RPMI7951 (cell line): ENCODE results near the gene SMG9. TPM values are rescaled to one million over a fixed set of nuclear protein-coding genes. Genes with fewer than 3 reads are reported as not detected.
"Not testable (repeated sequence)": the region's sequence is repeated elsewhere in the genome, so short reads cannot be mapped to it uniquely, and the experiment has no call there.

Experiments
- DNase-seq: peaks from one replicate; pipeline ENCODE4 v3.0.0-alpha.2; 2012; ENCODE audit warnings: low read depth
- total RNA-seq: library from RNA; depleted of rRNA; stranded (reverse); fragments of >200 nt; shearing (Covaris generic); gene quantifications from 2 replicates; pipeline ENCODE4 v1.2.3, GENCODE V29; 2014

Gene SMG9
- total RNA-seq, 1 experiment from 2014 or later, result 39.3 TPM

GRCh38 chr19:43780706-43781525 lies 26.2 kb upstream of the SMG9 start, which contains the start of gene KCNN4:
TSS of gene KCNN4 (minus strand) at chr19:43780973. CDS start at chr19:43780861, 112 bp downstream.
- DNase-seq, result peak; percentile 92

GRCh38 chr19:43779820-43780219 lies 25.1 kb upstream of the SMG9 start:
- peak; percentile 44 for DNase-seq

GRCh38 chr19:43779147-43779819 lies 24.5 kb upstream of the SMG9 start:
- DNase-seq, result no peak

- no peak for DNase-seq
These were observed 23.9 kb upstream of the SMG9 start for GRCh38 chr19:43778651-43779050.

GRCh38 chr19:43777163-43777695 lies 22.5 kb upstream of the SMG9 start:
- peak; percentile 88 for DNase-seq

GRCh38 chr19:43776286-43776685 lies 21.5 kb upstream of the SMG9 start:
- DNase-seq, result no peak

- DNase-seq, result no peak
These were observed 20.6 kb upstream of the SMG9 start for GRCh38 chr19:43775299-43775890.

GRCh38 chr19:43774940-43775258 lies 20.1 kb upstream of the SMG9 start:
- not testable (repeated sequence) for DNase-seq

- DNase-seq, result no peak
These were observed 19.6 kb upstream of the SMG9 start for GRCh38 chr19:43774103-43774939.

GRCh38 chr19:43773725-43774102 lies 19.0 kb upstream of the SMG9 start:
- DNase-seq, result no peak

- DNase-seq, result no peak
These were observed 14.5 kb upstream of the SMG9 start for GRCh38 chr19:43769256-43769655.

GRCh38 chr19:43768273-43769050 lies 13.7 kb upstream of the SMG9 start:
- no peak for DNase-seq

- no peak for DNase-seq
These were observed 13.1 kb upstream of the SMG9 start for GRCh38 chr19:43767818-43768217.

GRCh38 chr19:43767316-43767715 lies 12.6 kb upstream of the SMG9 start:
- DNase-seq, result peak; percentile 63

- no peak for DNase-seq
These were observed 11.9 kb upstream of the SMG9 start for GRCh38 chr19:43766755-43767043.

GRCh38 chr19:43765109-43765876 lies 10.5 kb upstream of the SMG9 start:
- DNase-seq, result peak; percentile 100

- DNase-seq, result not testable (repeated sequence)
These were observed 9.9 kb upstream of the SMG9 start for GRCh38 chr19:43764684-43765083.

- DNase-seq, result peak; percentile 69
These were observed 8.7 kb upstream of the SMG9 start for GRCh38 chr19:43763473-43763939.

GRCh38 chr19:43762814-43763213 lies 8.1 kb upstream of the SMG9 start:
- DNase-seq, result no peak

- no peak for DNase-seq
These were observed 6.2 kb upstream of the SMG9 start for GRCh38 chr19:43760941-43761340.
